B cell (primary cell): Measurements from ENCODE around the gene SPAG6. TPM values are rescaled to one million over a fixed set of nuclear protein-coding genes. Genes with fewer than 3 reads are reported as not detected.
A peak's percentile ranks its signal among the peaks of the same experiment; 100 is the strongest.

Source experiments
- ATAC-seq: fragments of 200-7000 bp; cut with Tn5 transposase; one replicate; pipeline ENCODE4 v1.10.0; 2021; ENCODE audit warnings: low read depth, mild to moderate bottlenecking, moderate number of reproducible peaks, moderate library complexity
- CTCF ChIA-PET: fragments of 350-600 bp; sonication (Branson Sonifier 250); formaldehyde crosslinking; loops from one replicate; lab custom pipeline; 2021; ENCODE audit warnings: antibody characterized with exemption, inconsistent platforms; lab: Charles Lee
- POLR2A ChIA-PET: fragments of 350-600 bp; sonication (Branson Sonifier 250); formaldehyde crosslinking; loops from one replicate; lab custom pipeline; 2021; ENCODE audit warnings: antibody characterized with exemption; lab: Charles Lee
- DNase-seq: peaks from one replicate; pipeline ENCODE4 v3.0.0; 2013
- H2AFZ ChIP-seq: 2 replicates; pipeline ENCODE4 v1.6.1; 2012; ENCODE audit warnings: mild to moderate bottlenecking, low read depth, low read length; ENCODE audit not compliant: insufficient read depth, poor library complexity, severe bottlenecking
- H3K27ac ChIP-seq, 2 donors: 1 replicate in 1 of 2; 2 replicates in 1 of 2; pipeline ENCODE4 v1.5.1; 2012 to 2013; ENCODE audit warnings: low read length in 2 of 2, mild to moderate bottlenecking in 2 of 2, moderate library complexity in 1 of 2
- H3K27me3 ChIP-seq, 4 experiments: fragments of 200-600 bp in 1 of 4; sonication (generic) in 1 of 4; replicated peaks in 1 of 4; 1 replicate in 2 of 4; 2 replicates in 2 of 4; pipeline versions ENCODE4 v1.6.1 to v1.7.0; 2013 to 2016; ENCODE audit warnings: low read length in 3 of 4, mild to moderate bottlenecking in 2 of 4, mixed read lengths in 1 of 4, moderate library complexity in 1 of 4; ENCODE audit not compliant: insufficient read depth in 4 of 4, control insufficient read depth in 3 of 4; ENCODE audit errors: control extremely low read depth in 1 of 4
- H3K36me3 ChIP-seq, 2 experiments: replicated peaks in 1 of 2; 1 replicate in 1 of 2; 2 replicates in 1 of 2; pipeline versions ENCODE4 v1.6.1 to v1.7.1; 2013; ENCODE audit warnings: low read length in 1 of 2; ENCODE audit not compliant: insufficient read depth in 2 of 2, control insufficient read depth in 1 of 2; ENCODE audit errors: control extremely low read depth in 1 of 2, extremely low read depth in 1 of 2
- H3K4me1 ChIP-seq, 2 donors: fragments of 200-600 bp in 1 of 2; sonication (generic) in 1 of 2; 1 replicate in 1 of 2; 2 replicates in 1 of 2; pipeline versions ENCODE4 v1.5.1 to v1.6.1; 2013 to 2017; ENCODE audit warnings: low read length in 2 of 2; ENCODE audit not compliant: control insufficient read depth in 2 of 2, insufficient read depth in 2 of 2
- H3K4me2 ChIP-seq: replicated peaks from 2 replicates; pipeline ENCODE3; 2012; ENCODE audit warnings: mild to moderate bottlenecking, low read depth, low read length; ENCODE audit not compliant: poor library complexity, severe bottlenecking
- H3K4me3 ChIP-seq, 5 experiments: fragments of 200-600 bp in 1 of 5; sonication (generic) in 1 of 5; 1 replicate in 3 of 5; 2 replicates in 2 of 5; pipeline versions ENCODE4 v1.5.1 to v1.7.0; 2011 to 2016; ENCODE audit warnings: low read length in 4 of 5, mild to moderate bottlenecking in 4 of 5, low read depth in 2 of 5, control low read depth in 1 of 5, moderate library complexity in 1 of 5; ENCODE audit not compliant: insufficient read depth in 1 of 5; ENCODE audit errors: control extremely low read depth in 1 of 5, extremely low read depth in 1 of 5
- H3K79me2 ChIP-seq: fragments of 200-600 bp; sonication (generic); one replicate; pipeline ENCODE4 v1.6.0; 2016; ENCODE audit warnings: low read length; ENCODE audit not compliant: control insufficient read depth, insufficient read depth
- H3K9ac ChIP-seq: fragments of 200-600 bp; sonication (generic); 2 replicates; pipeline ENCODE4 v1.6.1; 2017; ENCODE audit warnings: mild to moderate bottlenecking, low read length, moderate library complexity
- H3K9me3 ChIP-seq, 3 donors: one replicate each; pipeline versions ENCODE4 v1.6.1 to v1.7.1; 2013; ENCODE audit warnings: low read length in 2 of 3; ENCODE audit not compliant: control insufficient read depth in 2 of 3, insufficient read depth in 1 of 3; ENCODE audit errors: control extremely low read depth in 1 of 3
- H4K20me1 ChIP-seq: 2 replicates; pipeline ENCODE4 v1.6.0; 2012; ENCODE audit warnings: mild to moderate bottlenecking, low read length; ENCODE audit not compliant: insufficient read depth, control insufficient read depth, poor library complexity, severe bottlenecking
- H3K27ac Mint-ChIP-seq: one replicate; pipeline ENCODE4 v1.8.0; 2021; ENCODE audit warnings: mixed read lengths
- H3K27me3 Mint-ChIP-seq: one replicate; pipeline ENCODE4 v1.8.0; 2021; ENCODE audit warnings: mixed read lengths
- H3K4me1 Mint-ChIP-seq: one replicate; pipeline ENCODE4 v1.8.0; 2021; ENCODE audit warnings: mixed read lengths
- H3K4me3 Mint-ChIP-seq: one replicate; pipeline ENCODE4 v1.8.0; 2021; ENCODE audit warnings: mixed read lengths
- H3K9me3 Mint-ChIP-seq: one replicate; pipeline ENCODE4 v1.8.0; 2022; ENCODE audit warnings: mixed read lengths; ENCODE audit not compliant: insufficient read depth
- CTCF ChIP-seq: fragments of 200-600 bp; IDR thresholded peaks from one replicate; pipeline ENCODE4 v1.8.0; 2022; ENCODE audit warnings: antibody characterized with exemption, mild to moderate bottlenecking
- EZH2 ChIP-seq: IDR thresholded peaks from 2 replicates; pipeline ENCODE4 v1.6.1; 2012; ENCODE audit warnings: borderline replicate concordance, low read depth, mild to moderate bottlenecking, moderate library complexity, low read length; ENCODE audit not compliant: insufficient read depth, poor library complexity, severe bottlenecking
- WGBS: methylation state at CpG from one replicate; pipeline ENCODE4 v1.1.5; 2013; ENCODE audit warnings: missing lambda C conversion rate; ENCODE audit not compliant: insufficient coverage; 5-methylcytosine and 5-hydroxymethylcytosine counted together
- intact Hi-C: fragments of 100-400 bp; cut with micrococcal nuclease; formaldehyde crosslinking; loops from one replicate; pipeline ENCODE4 v1.10.0; 2022
- polyA plus RNA-seq: library from polyadenylated mRNA; depleted of rRNA; stranded (reverse); fragments of >200 nt; gene quantifications from 2 replicates; pipeline ENCODE4 v1.2.3, GENCODE V29; 2012
- total RNA-seq, 2 donors: library from RNA; stranded (reverse); fragments of 120-200 nt in 1 of 2; gene quantifications; 1 replicate in 1 of 2; 2 replicates in 1 of 2; pipeline versions ENCODE4 v1.2.3 to v1.2.4, GENCODE V29; 2013 to 2022

Gene SPAG6
- total and polyA plus RNA-seq, 2 donors (not counting 1 experiment from before 2014, with no cell fraction given): not detected

- CTCF ChIA-PET: interaction anchor here (2.4 kb wide), 1 partner anchor 9 kb away, joined by 7 read pairs; no protein-coding TSS in a partner anchor
- WGBS: no CpG with 5 or more reads among the region's 3 CpGs
- H3K4me1 Mint-ChIP-seq: peaks cover 18% of the 10 kb centered on the region
- ATAC-seq: peak; percentile 36
- no peaks in the 10 kb centered on the region for H3K9me3 Mint-ChIP-seq
- no peak overlapping the region for H3K4me3 ChIP-seq
- no peak overlapping the region for H2AFZ ChIP-seq
- no peaks in the 10 kb centered on the region for H3K36me3 ChIP-seq
- no peak overlapping the region for H3K9ac ChIP-seq
- no peak for TF ChIP-seq EZH2
- TF ChIP-seq CTCF: no peak
- H3K4me2 ChIP-seq: no peak overlapping the region
- H3K27ac Mint-ChIP-seq: no peak overlapping the region
- no peak for DNase-seq
- POLR2A ChIA-PET: interaction anchor here (0.7 to 1.1 kb wide), 2 partner anchors 36 to 341 kb away, joined by 3 to 4 read pairs; no protein-coding TSS in a partner anchor
- no peak overlapping the region for H3K27ac ChIP-seq
- H4K20me1 ChIP-seq: no peaks in the 10 kb centered on the region
- H3K4me1 ChIP-seq: peaks cover 0 to 12% of the 10 kb centered on the region in 2 donors
- H3K27me3 ChIP-seq: no peaks in the 10 kb centered on the region
- no peak overlapping the region for H3K4me3 Mint-ChIP-seq
- no peaks in the 10 kb centered on the region for H3K9me3 ChIP-seq
- H3K27me3 Mint-ChIP-seq: peaks cover 4% of the 10 kb centered on the region
- no peaks in the 10 kb centered on the region for H3K79me2 ChIP-seq
- intact Hi-C loops: no loop called here
These were observed 33.8 kb downstream of the SPAG6 start for GRCh38 chr10:22379059-22379458.

DNA sequence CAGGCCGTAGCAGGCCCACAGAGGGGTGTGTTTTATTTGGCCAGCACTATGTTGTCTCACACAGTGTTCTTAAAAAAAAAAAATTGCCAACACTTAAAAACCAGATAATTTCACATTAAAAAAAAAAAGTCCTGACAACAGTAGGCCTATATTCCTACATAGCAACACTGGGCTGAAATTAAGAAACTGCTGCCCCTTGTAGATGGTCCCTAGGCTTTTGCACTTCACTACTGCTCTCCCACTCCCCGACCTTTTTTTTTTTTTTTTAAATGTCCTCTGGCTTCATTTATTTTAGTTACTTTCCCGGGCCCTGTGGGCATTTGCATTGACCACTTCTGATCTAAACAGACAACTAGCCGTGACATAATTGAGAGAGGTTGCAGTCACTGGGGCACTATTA is 36.0 kb downstream of the SPAG6 start:
- Histone ChIP-seq H3K9me3 (no peaks in the 10 kb centered on the region), H3K79me2 (no peaks in the 10 kb centered on the region), H3K27ac (no peak overlapping the region), H3K4me3 (no peak overlapping the region), H3K36me3 (no peaks in the 10 kb centered on the region), H3K4me2 (no peak overlapping the region), H3K4me1 (peaks cover 0 to 12% of the 10 kb centered on the region in 2 donors), H4K20me1 (no peaks in the 10 kb centered on the region), H3K9ac (no peak overlapping the region), H2AFZ (no peak overlapping the region), H3K27me3 (no peaks in the 10 kb centered on the region)
- intact Hi-C loops: no loop called here
- ATAC-seq (no peak), DNase-seq (no peak)
- Mint-ChIP-seq H3K9me3 (no peaks in the 10 kb centered on the region), H3K27me3 (peaks cover 4% of the 10 kb centered on the region), H3K27ac (no peak overlapping the region), H3K4me3 (no peak overlapping the region), H3K4me1 (peaks cover 13% of the 10 kb centered on the region)
- ChIA-PET POLR2A (no interaction called here), CTCF (no interaction called here)
- WGBS: no CpG with 5 or more reads among the region's 4 CpGs
- TF ChIP-seq EZH2: no peak
- no peak for TF ChIP-seq CTCF
